H9 (cell line): Measurements from ENCODE around the gene CCDC27. TPM values are rescaled to one million over a fixed set of nuclear protein-coding genes. Genes with fewer than 3 reads are reported as not detected.

Experiments used
- DNase-seq: peaks from one replicate; pipeline ENCODE4 v3.0.0-alpha.2; 2017
- H2AFZ ChIP-seq: one replicate; pipeline ENCODE4 v1.6.1; 2013; ENCODE audit warnings: mild to moderate bottlenecking, low read length, control low read depth, moderate library complexity
- H2AK5ac ChIP-seq: 2 replicates; pipeline ENCODE4 v1.6.1; 2013; ENCODE audit warnings: low read length, control low read depth, mixed read lengths; ENCODE audit not compliant: insufficient read length
- H2BK120ac ChIP-seq: one replicate; pipeline ENCODE4 v1.6.1; 2013; ENCODE audit warnings: low read depth, mild to moderate bottlenecking, low read length, control low read depth, inconsistent platforms; ENCODE audit not compliant: poor library complexity, severe bottlenecking
- H2BK12ac ChIP-seq: 2 replicates; pipeline ENCODE4 v1.6.1; 2013; ENCODE audit warnings: low read length, control low read depth, mixed read lengths, low read depth; ENCODE audit not compliant: insufficient read length
- H2BK15ac ChIP-seq: 2 replicates; pipeline ENCODE4 v1.6.1; 2013; ENCODE audit warnings: low read depth, low read length, control low read depth
- H2BK20ac ChIP-seq: one replicate; pipeline ENCODE4 v1.6.1; 2013; ENCODE audit warnings: low read depth, mild to moderate bottlenecking, low read length, control low read depth, inconsistent platforms; ENCODE audit not compliant: poor library complexity, severe bottlenecking
- H2BK5ac ChIP-seq: 2 replicates; pipeline ENCODE4 v1.6.1; 2013; ENCODE audit warnings: low read length, control low read depth, mixed read lengths; ENCODE audit not compliant: insufficient read length
- H3K14ac ChIP-seq: 2 replicates; pipeline ENCODE4 v1.6.1; 2013; ENCODE audit warnings: low read length, control low read depth; ENCODE audit not compliant: insufficient read depth
- H3K18ac ChIP-seq: 2 replicates; pipeline ENCODE4 v1.6.1; 2013; ENCODE audit warnings: low read depth, mild to moderate bottlenecking, mixed read lengths, low read length, control low read depth; ENCODE audit not compliant: insufficient read length
- H3K23ac ChIP-seq: 2 replicates; pipeline ENCODE4 v1.6.1; 2013; ENCODE audit warnings: low read length, control low read depth, mixed read lengths, low read depth; ENCODE audit not compliant: insufficient read length
- H3K23me2 ChIP-seq: 2 replicates; pipeline ENCODE4 v1.6.1; 2013; ENCODE audit warnings: low read depth, mild to moderate bottlenecking, mixed read lengths, low read length, control low read depth; ENCODE audit not compliant: insufficient read length, poor library complexity, severe bottlenecking
- H3K27ac ChIP-seq: 2 replicates; pipeline ENCODE4 v1.5.1; 2013; ENCODE audit warnings: low read length, control low read depth, mixed read lengths, low read depth; ENCODE audit not compliant: insufficient read length
- H3K27me3 ChIP-seq: 2 replicates; pipeline ENCODE4 v1.6.1; 2013; ENCODE audit warnings: low read length, control low read depth, inconsistent platforms; ENCODE audit not compliant: insufficient read depth
- H3K4ac ChIP-seq: 2 replicates; pipeline ENCODE4 v1.6.1; 2013; ENCODE audit warnings: low read depth, mild to moderate bottlenecking, control low read depth, inconsistent platforms, low read length, moderate library complexity
- H3K4me1 ChIP-seq: 2 replicates; pipeline ENCODE4 v1.6.1; 2013; ENCODE audit warnings: low read length, control low read depth, inconsistent platforms; ENCODE audit not compliant: insufficient read depth
- H3K4me2 ChIP-seq: 2 replicates; pipeline ENCODE4 v1.6.1; 2013; ENCODE audit warnings: low read length, control low read depth, mixed read lengths; ENCODE audit not compliant: insufficient read length, insufficient read depth
- H3K56ac ChIP-seq: 2 replicates; pipeline ENCODE4 v1.6.1; 2013; ENCODE audit warnings: low read depth, mild to moderate bottlenecking, mixed read lengths, low read length, control low read depth; ENCODE audit not compliant: insufficient read length
- H3K79me1 ChIP-seq: 2 replicates; pipeline ENCODE4 v1.6.1; 2013; ENCODE audit warnings: low read depth, mild to moderate bottlenecking, moderate library complexity, low read length, control low read depth, inconsistent platforms; ENCODE audit not compliant: insufficient read depth, poor library complexity, severe bottlenecking
- H3K79me2 ChIP-seq: 2 replicates; pipeline ENCODE4 v1.6.1; 2013; ENCODE audit warnings: low read length, control low read depth, inconsistent platforms; ENCODE audit not compliant: insufficient read depth
- H3K9ac ChIP-seq: 2 replicates; pipeline ENCODE4 v1.6.1; 2013; ENCODE audit warnings: low read length, control low read depth, mixed read lengths; ENCODE audit not compliant: insufficient read length; ENCODE audit errors: extremely low read depth
- H3K9me3 ChIP-seq: one replicate; pipeline ENCODE4 v1.6.1; 2013; ENCODE audit warnings: low read depth, low read length, inconsistent platforms; ENCODE audit not compliant: control insufficient read depth
- H3T11ph ChIP-seq: one replicate; pipeline ENCODE4 v1.6.1; 2013; ENCODE audit warnings: mild to moderate bottlenecking, low read length, control low read depth, inconsistent platforms
- H4K20me1 ChIP-seq: one replicate; pipeline ENCODE4 v1.6.1; 2013; ENCODE audit not compliant: control insufficient read depth, insufficient read length, insufficient read depth
- H4K5ac ChIP-seq: 2 replicates; pipeline ENCODE4 v1.6.1; 2013; ENCODE audit warnings: low read depth, mild to moderate bottlenecking, mixed read lengths, low read length, control low read depth; ENCODE audit not compliant: insufficient read length
- H4K8ac ChIP-seq: replicated peaks from 2 replicates; pipeline ENCODE4 v1.6.1; 2013; ENCODE audit warnings: low read length, control low read depth, mixed read lengths, low read depth; ENCODE audit not compliant: insufficient read length
- H4K91ac ChIP-seq: 2 replicates; pipeline ENCODE4 v1.6.1; 2013; ENCODE audit warnings: low read depth, mild to moderate bottlenecking, moderate library complexity, mixed read lengths, low read length, control low read depth; ENCODE audit not compliant: insufficient read length
- H3K27ac Mint-ChIP-seq, 3 experiments: 2 replicates in 2 of 3; 3 replicates in 1 of 3; pipeline ENCODE4 v1.8.0; 2020 to 2021; ENCODE audit warnings: mixed read lengths in 3 of 3, mild to moderate bottlenecking in 1 of 3, moderate library complexity in 1 of 3
- H3K27me3 Mint-ChIP-seq: 2 replicates; pipeline ENCODE4 v1.8.0; 2021; ENCODE audit warnings: low read depth, mild to moderate bottlenecking, moderate library complexity, mixed read lengths
- H3K36me3 Mint-ChIP-seq, 3 experiments: 2 replicates in 2 of 3; 3 replicates in 1 of 3; pipeline ENCODE4 v1.8.0; 2020 to 2021; ENCODE audit warnings: low read depth in 3 of 3, mixed read lengths in 3 of 3; ENCODE audit not compliant: insufficient read depth in 1 of 3
- H3K4me1 Mint-ChIP-seq, 2 experiments: 2 replicates each; pipeline ENCODE4 v1.8.0; 2020; ENCODE audit warnings: mixed read lengths in 2 of 2
- H3K4me3 Mint-ChIP-seq, 2 experiments: 2 replicates in 1 of 2; 3 replicates in 1 of 2; pipeline ENCODE4 v1.8.0; 2020 to 2021; ENCODE audit warnings: mild to moderate bottlenecking in 2 of 2, mixed read lengths in 2 of 2, moderate library complexity in 1 of 2
- H3K9me3 Mint-ChIP-seq, 2 experiments: 2 replicates in 1 of 2; 3 replicates in 1 of 2; pipeline ENCODE4 v1.8.0; 2020; ENCODE audit warnings: mild to moderate bottlenecking in 2 of 2, mixed read lengths in 2 of 2, moderate library complexity in 1 of 2
- WGBS: extraction: QIAGEN DNeasy Blood & Tissue Kit; methylation state at CpG from one replicate; pipeline ENCODE4 v1.1.7; 2013; ENCODE audit warnings: missing lambda C conversion rate, low lambda C conversion rate, mixed read lengths; ENCODE audit not compliant: insufficient read length; ENCODE audit errors: extremely low coverage; 5-methylcytosine and 5-hydroxymethylcytosine counted together
- total RNA-seq: library from RNA; stranded (reverse); gene quantifications from 2 replicates; pipeline ENCODE4 v1.2.1, GENCODE V29; 2021
- TF ChIP-seq, protein P1 (sequence below): fragments of 200-600 bp; sonication (generic); conservative IDR thresholded peaks from 3 replicates; pipeline ENCODE4 v1.8.0; 2021; ENCODE audit warnings: antibody characterized with exemption, mild to moderate bottlenecking

The CCDC27 gene
- total RNA-seq, 1 experiment from 2014 or later: not detected

GRCh38 chr1:3706651-3707297 is 45.5 kb upstream of the CCDC27 start:
- Histone ChIP-seq H3K23me2 (no peaks in the 10 kb centered on the region), H4K8ac (no peak overlapping the region), H2BK20ac (no peak overlapping the region), H3K4me1 (no peaks in the 10 kb centered on the region), H3K27me3 (no peaks in the 10 kb centered on the region), H3K79me1 (no peaks in the 10 kb centered on the region), H4K91ac (no peak overlapping the region), H3K14ac (no peak overlapping the region; the same call in 1 of the 2 replicates), H2BK5ac (no peak overlapping the region), H4K5ac (no peak overlapping the region), H3K27ac (no peak overlapping the region), H2AK5ac (no peak overlapping the region), H3K9me3 (no peaks in the 10 kb centered on the region), H4K20me1 (no peaks in the 10 kb centered on the region), H2AFZ (no peak overlapping the region), H3K4me2 (no peak overlapping the region), H3K4ac (no peak overlapping the region), H3K9ac (no peak overlapping the region), H3T11ph (no peak overlapping the region), H2BK15ac (no peak overlapping the region), H3K18ac (no peak overlapping the region), H3K56ac (no peak overlapping the region), H2BK12ac (no peak overlapping the region), H3K23ac (no peak overlapping the region), H3K79me2 (no peaks in the 10 kb centered on the region), H2BK120ac (no peak overlapping the region)
- no CpG with 5 or more reads among the region's 26 CpGs for WGBS
- Mint-ChIP-seq H3K27me3 (peaks cover 7% of the 10 kb centered on the region), H3K4me3 (no peak overlapping the region; a peak in 1 of 5 replicates), H3K36me3 (no peaks in the 10 kb centered on the region), H3K4me1 (peaks cover 16 to 26% of the 10 kb centered on the region in 2 experiments), H3K27ac (no peak overlapping the region), H3K9me3 (no peaks in the 10 kb centered on the region)
- TF ChIP-seq, protein P1, sequence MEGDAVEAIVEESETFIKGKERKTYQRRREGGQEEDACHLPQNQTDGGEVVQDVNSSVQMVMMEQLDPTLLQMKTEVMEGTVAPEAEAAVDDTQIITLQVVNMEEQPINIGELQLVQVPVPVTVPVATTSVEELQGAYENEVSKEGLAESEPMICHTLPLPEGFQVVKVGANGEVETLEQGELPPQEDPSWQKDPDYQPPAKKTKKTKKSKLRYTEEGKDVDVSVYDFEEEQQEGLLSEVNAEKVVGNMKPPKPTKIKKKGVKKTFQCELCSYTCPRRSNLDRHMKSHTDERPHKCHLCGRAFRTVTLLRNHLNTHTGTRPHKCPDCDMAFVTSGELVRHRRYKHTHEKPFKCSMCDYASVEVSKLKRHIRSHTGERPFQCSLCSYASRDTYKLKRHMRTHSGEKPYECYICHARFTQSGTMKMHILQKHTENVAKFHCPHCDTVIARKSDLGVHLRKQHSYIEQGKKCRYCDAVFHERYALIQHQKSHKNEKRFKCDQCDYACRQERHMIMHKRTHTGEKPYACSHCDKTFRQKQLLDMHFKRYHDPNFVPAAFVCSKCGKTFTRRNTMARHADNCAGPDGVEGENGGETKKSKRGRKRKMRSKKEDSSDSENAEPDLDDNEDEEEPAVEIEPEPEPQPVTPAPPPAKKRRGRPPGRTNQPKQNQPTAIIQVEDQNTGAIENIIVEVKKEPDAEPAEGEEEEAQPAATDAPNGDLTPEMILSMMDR: no peak
- no peak for DNase-seq
